ENCODE data around the gene TYW3.
A peak's percentile ranks its signal among the peaks of the same experiment; 100 is the strongest.
"Not testable (repeated sequence)": the region's sequence is repeated elsewhere in the genome, so short reads cannot be mapped to it uniquely, and the experiment has no call there.

TYW3 gene

DNA sequence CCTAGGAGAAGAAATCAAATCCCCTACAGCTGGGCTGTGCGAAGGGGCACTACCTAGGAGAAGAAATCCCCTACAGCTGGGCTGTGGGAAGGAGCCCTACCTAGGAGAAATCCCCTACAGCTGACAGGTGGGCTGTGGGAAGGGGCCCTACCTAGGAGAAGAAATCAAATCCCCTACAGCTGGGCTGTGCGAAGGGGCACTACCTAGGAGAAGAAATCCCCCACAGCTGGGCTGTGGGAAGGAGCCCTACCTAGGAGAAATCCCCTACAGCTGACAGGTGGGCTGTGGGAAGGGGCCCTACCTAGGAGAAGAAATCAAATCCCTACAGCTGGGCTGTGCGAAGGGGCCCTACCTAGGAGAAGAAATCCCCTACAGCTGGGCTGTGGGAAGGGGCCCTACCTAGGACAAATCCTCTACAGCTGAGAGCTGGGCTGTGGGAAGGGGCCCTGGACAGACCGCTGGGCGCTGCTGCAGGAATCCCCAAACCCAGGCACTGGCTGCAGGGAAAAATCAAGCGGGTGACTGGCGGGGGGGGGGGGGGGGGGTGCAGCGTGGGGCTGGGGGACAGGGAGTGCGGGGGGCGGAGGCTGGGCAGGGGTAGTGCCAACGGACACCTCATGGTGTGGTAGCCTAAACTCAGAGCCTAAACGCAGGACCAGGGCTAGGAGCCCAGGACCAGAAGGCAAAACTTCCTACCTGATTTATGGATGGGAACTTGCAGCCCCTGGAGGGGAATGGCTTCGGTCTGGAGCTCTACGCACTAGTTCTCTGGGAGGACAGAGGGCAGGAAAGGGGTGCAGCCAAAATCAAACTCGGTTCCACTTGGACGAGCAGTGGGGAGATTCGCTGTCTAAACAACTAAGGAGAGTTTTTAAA is 643 bp upstream of the TYW3 start:
- not testable (repeated sequence) for H3K27me3 ChIP-seq (ENCODE audit: control insufficient read depth, insufficient read depth, low read length); H3K36me3 ChIP-seq (ENCODE audit: control insufficient read depth, insufficient read depth, low read length); H3K9me3 ChIP-seq (ENCODE audit: control insufficient read depth, low read length)
- H3K4me1 ChIP-seq (ENCODE audit: control insufficient read depth, insufficient read depth, low read length): peaks cover 16% of the 10 kb centered on the region
- H3K9ac ChIP-seq (ENCODE audit: low read length): peak overlapping the region; percentile 89
- peak overlapping the region; percentile 99 for H3K4me3 ChIP-seq (ENCODE audit: low read length)

GRCh38 chr1:74733604-74734484 is 892 bp downstream of the TYW3 start:
- H3K9me3 ChIP-seq (ENCODE audit: control insufficient read depth, low read length): no peaks in the 10 kb centered on the region
- H3K9ac ChIP-seq (ENCODE audit: low read length): peak overlapping the region; percentile 89
- no peaks in the 10 kb centered on the region for H3K36me3 ChIP-seq (ENCODE audit: control insufficient read depth, insufficient read depth, low read length)
- H3K27me3 ChIP-seq (ENCODE audit: control insufficient read depth, insufficient read depth, low read length): no peaks in the 10 kb centered on the region
- peak overlapping the region; percentile 99 for H3K4me3 ChIP-seq (ENCODE audit: low read length)
- H3K4me1 ChIP-seq (ENCODE audit: control insufficient read depth, insufficient read depth, low read length): peaks cover 16% of the 10 kb centered on the region

- Histone ChIP-seq H3K27me3 (ENCODE audit: control insufficient read depth, insufficient read depth, low read length) (no peaks in the 10 kb centered on the region), H3K4me1 (ENCODE audit: control insufficient read depth, insufficient read depth, low read length) (peaks cover 10% of the 10 kb centered on the region), H3K36me3 (ENCODE audit: control insufficient read depth, insufficient read depth, low read length) (peaks cover 4% of the 10 kb centered on the region), H3K4me3 (ENCODE audit: low read length) (no peak overlapping the region), H3K9ac (ENCODE audit: low read length) (no peak overlapping the region), H3K9me3 (ENCODE audit: control insufficient read depth, low read length) (no peaks in the 10 kb centered on the region)
These were observed 4.4 kb downstream of the TYW3 start for GRCh38 chr1:74737333-74737732.

DNA sequence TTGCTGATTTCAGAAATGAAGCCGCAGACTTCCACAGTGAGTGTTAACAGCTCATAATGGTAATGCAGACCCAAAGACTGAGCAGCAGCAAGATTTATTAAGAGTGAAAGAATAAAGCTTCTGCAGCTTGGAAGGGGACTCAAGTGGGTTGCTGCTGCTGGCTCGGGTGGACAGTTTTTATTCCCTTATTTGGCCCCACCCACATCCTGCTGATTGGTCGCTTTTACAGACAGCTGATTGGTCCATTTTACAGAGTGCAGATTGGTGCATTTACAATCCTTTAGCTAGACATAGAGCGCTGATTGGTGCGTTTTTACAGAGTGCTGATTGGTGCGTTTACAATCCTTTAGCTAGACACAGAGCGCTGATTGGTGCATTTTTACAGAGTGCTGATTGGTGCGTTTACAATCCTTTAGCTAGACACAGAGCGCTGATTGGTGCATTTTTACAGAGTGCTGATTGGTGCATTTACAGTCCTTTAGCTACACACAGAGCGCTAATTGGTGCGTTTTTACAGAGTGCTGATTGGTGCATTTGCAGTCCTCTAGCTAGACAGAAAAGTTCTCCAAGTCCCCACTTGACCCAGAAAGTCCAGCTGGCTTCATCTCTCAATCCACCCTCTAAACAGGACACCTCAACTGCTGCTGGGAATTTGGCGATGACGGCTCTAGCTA is 7.5 kb downstream of the TYW3 start:
- not testable (repeated sequence) for H3K27me3 ChIP-seq (ENCODE audit: control insufficient read depth, insufficient read depth, low read length); H3K36me3 ChIP-seq (ENCODE audit: control insufficient read depth, insufficient read depth, low read length); H3K9ac ChIP-seq (ENCODE audit: low read length); H3K4me1 ChIP-seq (ENCODE audit: control insufficient read depth, insufficient read depth, low read length); H3K4me3 ChIP-seq (ENCODE audit: low read length); H3K9me3 ChIP-seq (ENCODE audit: control insufficient read depth, low read length)

DNA sequence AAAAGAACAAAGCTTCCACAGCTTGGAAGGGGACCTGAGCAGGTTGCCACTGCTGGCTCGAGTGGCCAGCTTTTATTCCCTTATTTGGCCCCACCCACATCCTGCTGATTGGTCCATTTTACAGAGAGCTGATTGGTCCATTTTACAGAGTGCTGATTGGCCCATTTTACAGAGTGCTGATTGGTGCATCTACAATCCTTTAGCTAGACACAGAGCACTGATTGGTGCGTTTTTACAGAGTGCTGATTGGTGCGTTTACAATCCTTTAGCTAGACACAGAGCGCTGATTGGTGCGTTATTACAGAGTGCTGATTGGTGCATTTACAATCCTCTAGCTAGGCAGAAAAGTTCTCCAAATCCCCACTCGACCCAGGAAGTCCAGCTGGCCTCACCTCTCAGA is 12.3 kb downstream of the TYW3 start:
- H3K9ac ChIP-seq (ENCODE audit: low read length); H3K9me3 ChIP-seq (ENCODE audit: control insufficient read depth, low read length); H3K4me1 ChIP-seq (ENCODE audit: control insufficient read depth, insufficient read depth, low read length); H3K27me3 ChIP-seq (ENCODE audit: control insufficient read depth, insufficient read depth, low read length); H3K4me3 ChIP-seq (ENCODE audit: low read length); H3K36me3 ChIP-seq (ENCODE audit: control insufficient read depth, insufficient read depth, low read length): not testable (repeated sequence)

DNA sequence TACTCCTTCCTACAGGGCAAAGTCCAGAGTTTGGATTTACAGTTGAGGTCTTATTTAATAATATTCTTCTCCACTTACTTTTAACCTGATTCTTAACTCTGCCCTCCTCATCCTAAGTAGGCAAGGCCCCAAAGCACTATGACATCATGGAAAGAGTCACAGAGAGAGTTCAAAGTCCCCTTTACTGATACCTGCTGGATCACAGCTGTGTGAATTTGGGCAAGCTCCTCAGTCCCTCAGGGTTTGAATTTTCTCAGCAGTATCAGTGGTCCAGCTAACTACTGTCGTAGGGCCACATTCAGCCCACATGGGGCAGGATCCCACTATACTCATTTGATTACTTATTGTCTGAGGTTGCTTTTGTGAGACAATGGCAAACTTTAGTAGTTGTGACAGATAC is 16.0 kb downstream of the TYW3 start:
- Histone ChIP-seq H3K36me3 (ENCODE audit: control insufficient read depth, insufficient read depth, low read length) (no peaks in the 10 kb centered on the region), H3K9ac (ENCODE audit: low read length) (no peak overlapping the region), H3K4me1 (ENCODE audit: control insufficient read depth, insufficient read depth, low read length) (no peaks in the 10 kb centered on the region), H3K4me3 (ENCODE audit: low read length) (no peak overlapping the region), H3K9me3 (ENCODE audit: control insufficient read depth, low read length) (no peaks in the 10 kb centered on the region), H3K27me3 (ENCODE audit: control insufficient read depth, insufficient read depth, low read length) (no peaks in the 10 kb centered on the region)

GRCh38 chr1:74753104-74753503 is 20.2 kb downstream of the TYW3 start:
- Histone ChIP-seq H3K4me1 (ENCODE audit: control insufficient read depth, insufficient read depth, low read length) (no peaks in the 10 kb centered on the region), H3K4me3 (ENCODE audit: low read length) (no peak overlapping the region), H3K9ac (ENCODE audit: low read length) (no peak overlapping the region), H3K36me3 (ENCODE audit: control insufficient read depth, insufficient read depth, low read length) (no peaks in the 10 kb centered on the region), H3K27me3 (ENCODE audit: control insufficient read depth, insufficient read depth, low read length) (no peaks in the 10 kb centered on the region), H3K9me3 (ENCODE audit: control insufficient read depth, low read length) (no peaks in the 10 kb centered on the region)

GRCh38 chr1:74755475-74755874 is 22.5 kb downstream of the TYW3 start:
- no peaks in the 10 kb centered on the region for H3K9me3 ChIP-seq (ENCODE audit: control insufficient read depth, low read length)
- H3K9ac ChIP-seq (ENCODE audit: low read length): no peak overlapping the region
- H3K27me3 ChIP-seq (ENCODE audit: control insufficient read depth, insufficient read depth, low read length): no peaks in the 10 kb centered on the region
- H3K4me1 ChIP-seq (ENCODE audit: control insufficient read depth, insufficient read depth, low read length): no peaks in the 10 kb centered on the region
- no peaks in the 10 kb centered on the region for H3K36me3 ChIP-seq (ENCODE audit: control insufficient read depth, insufficient read depth, low read length)
- H3K4me3 ChIP-seq (ENCODE audit: low read length): no peak overlapping the region

GRCh38 chr1:74756650-74757049 is 23.7 kb downstream of the TYW3 start:
- not testable (repeated sequence) for H3K9me3 ChIP-seq (ENCODE audit: control insufficient read depth, low read length); H3K4me3 ChIP-seq (ENCODE audit: low read length); H3K9ac ChIP-seq (ENCODE audit: low read length); H3K36me3 ChIP-seq (ENCODE audit: control insufficient read depth, insufficient read depth, low read length); H3K27me3 ChIP-seq (ENCODE audit: control insufficient read depth, insufficient read depth, low read length); H3K4me1 ChIP-seq (ENCODE audit: control insufficient read depth, insufficient read depth, low read length)

- Histone ChIP-seq H3K9ac (ENCODE audit: low read length) (no peak overlapping the region), H3K4me1 (ENCODE audit: control insufficient read depth, insufficient read depth, low read length) (no peaks in the 10 kb centered on the region), H3K4me3 (ENCODE audit: low read length) (no peak overlapping the region), H3K27me3 (ENCODE audit: control insufficient read depth, insufficient read depth, low read length) (no peaks in the 10 kb centered on the region), H3K36me3 (ENCODE audit: control insufficient read depth, insufficient read depth, low read length) (no peaks in the 10 kb centered on the region), H3K9me3 (ENCODE audit: control insufficient read depth, low read length) (no peaks in the 10 kb centered on the region)
These were observed 30.9 kb downstream of the TYW3 start for GRCh38 chr1:74763807-74764206.

- Histone ChIP-seq H3K9me3 (ENCODE audit: control insufficient read depth, low read length) (no peaks in the 10 kb centered on the region), H3K4me1 (ENCODE audit: control insufficient read depth, insufficient read depth, low read length) (no peaks in the 10 kb centered on the region), H3K4me3 (ENCODE audit: low read length) (no peak overlapping the region), H3K27me3 (ENCODE audit: control insufficient read depth, insufficient read depth, low read length) (no peaks in the 10 kb centered on the region), H3K36me3 (ENCODE audit: control insufficient read depth, insufficient read depth, low read length) (no peaks in the 10 kb centered on the region), H3K9ac (ENCODE audit: low read length) (no peak overlapping the region)
These were observed 33.6 kb downstream of the TYW3 start for GRCh38 chr1:74766579-74766978.

GRCh38 chr1:74767490-74767889 is 34.5 kb downstream of the TYW3 start:
- no peaks in the 10 kb centered on the region for H3K27me3 ChIP-seq (ENCODE audit: control insufficient read depth, insufficient read depth, low read length)
- no peak overlapping the region for H3K4me3 ChIP-seq (ENCODE audit: low read length)
- no peaks in the 10 kb centered on the region for H3K4me1 ChIP-seq (ENCODE audit: control insufficient read depth, insufficient read depth, low read length)
- H3K36me3 ChIP-seq (ENCODE audit: control insufficient read depth, insufficient read depth, low read length): no peaks in the 10 kb centered on the region
- no peak overlapping the region for H3K9ac ChIP-seq (ENCODE audit: low read length)
- H3K9me3 ChIP-seq (ENCODE audit: control insufficient read depth, low read length): no peaks in the 10 kb centered on the region
